ENCODE data around the gene SZT2.
"Not testable (repeated sequence)": the region's sequence is repeated elsewhere in the genome, so short reads cannot be mapped to it uniquely, and the experiment has no call there.

Gene SZT2

DNA sequence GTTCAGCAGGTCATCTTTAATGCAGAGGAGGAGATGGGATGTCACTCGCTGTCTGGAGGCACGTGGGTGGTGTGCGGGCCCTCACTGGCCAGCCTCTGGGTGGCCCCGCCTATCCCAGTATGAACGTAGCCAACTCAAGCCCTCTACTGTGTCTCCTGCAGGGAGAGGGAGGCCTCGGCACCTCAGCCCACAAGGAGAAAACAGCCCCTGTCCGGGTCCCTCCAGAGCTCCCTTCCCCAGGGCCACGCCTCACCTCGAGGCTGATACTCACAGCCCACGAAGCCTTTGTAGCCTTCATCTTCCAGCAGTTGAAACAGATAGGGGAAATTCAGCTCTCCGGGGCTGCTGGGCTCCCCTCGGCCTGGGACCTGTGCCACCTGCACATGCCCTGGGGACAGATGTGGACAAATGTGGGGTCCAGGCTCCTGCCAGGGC is 61.5 kb downstream of the SZT2 start:
- Histone ChIP-seq H3K27me3 (ENCODE audit: control insufficient read depth, insufficient read depth, low read length) (no peaks in the 10 kb centered on the region), H3K36me3 (ENCODE audit: control insufficient read depth, insufficient read depth, low read length) (peaks cover 58% of the 10 kb centered on the region), H3K9ac (ENCODE audit: low read depth, low read length) (no peak overlapping the region), H3K9me3 (ENCODE audit: control insufficient read depth, insufficient read depth, low read length) (no peaks in the 10 kb centered on the region), H3K4me1 (ENCODE audit: control insufficient read depth, insufficient read depth, low read length) (peaks cover 13% of the 10 kb centered on the region), H3K4me3 (ENCODE audit: low read depth, low read length) (no peak overlapping the region), H3K27ac (ENCODE audit: low read depth, low read length) (no peak overlapping the region)

DNA sequence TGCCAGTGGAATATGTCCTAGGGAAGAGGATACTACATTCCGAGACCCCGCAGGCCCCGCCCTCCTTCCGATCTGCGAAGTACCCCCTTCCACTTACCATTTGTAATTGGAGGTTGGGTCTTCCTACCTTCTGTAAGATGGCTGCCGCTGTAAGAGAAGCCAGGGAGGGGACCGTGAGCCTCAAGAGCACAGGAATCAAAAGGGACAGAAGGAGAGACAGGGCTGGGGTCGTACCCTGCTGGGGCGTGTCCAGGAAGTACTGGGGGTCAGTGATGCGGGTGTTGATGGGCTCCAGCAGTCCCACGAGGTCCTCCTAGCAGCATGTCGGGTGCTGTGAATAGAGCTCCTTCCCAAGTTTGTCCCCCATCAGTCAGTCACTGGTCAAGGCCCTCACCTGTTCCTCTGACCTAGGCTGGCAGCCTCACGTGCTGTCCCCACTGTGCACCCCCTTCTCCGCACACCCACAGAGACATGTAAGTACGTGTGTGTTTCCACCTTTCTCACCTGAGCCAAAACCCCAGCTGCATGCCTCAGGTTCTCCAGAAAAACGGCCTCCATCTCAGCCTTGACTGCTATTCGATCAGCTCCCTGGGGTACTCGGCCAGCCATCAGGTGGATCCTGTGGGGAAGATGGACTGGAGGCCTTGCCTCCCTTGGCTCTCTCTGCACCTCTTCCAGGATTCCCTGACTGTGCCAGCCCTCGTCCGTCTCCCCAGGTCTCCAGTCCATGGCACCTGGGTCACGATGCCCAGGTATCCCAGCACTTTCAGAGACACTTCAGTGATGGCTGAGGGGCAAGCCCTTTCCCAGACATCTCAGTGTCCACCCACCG is 62.2 kb downstream of the SZT2 start:
- H3K4me1 ChIP-seq (ENCODE audit: control insufficient read depth, insufficient read depth, low read length): peaks cover 13% of the 10 kb centered on the region
- no peak overlapping the region for H3K27ac ChIP-seq (ENCODE audit: low read depth, low read length)
- no peak overlapping the region for H3K9ac ChIP-seq (ENCODE audit: low read depth, low read length)
- no peak overlapping the region for H3K4me3 ChIP-seq (ENCODE audit: low read depth, low read length)
- peaks cover 50% of the 10 kb centered on the region for H3K36me3 ChIP-seq (ENCODE audit: control insufficient read depth, insufficient read depth, low read length)
- no peaks in the 10 kb centered on the region for H3K27me3 ChIP-seq (ENCODE audit: control insufficient read depth, insufficient read depth, low read length)
- H3K9me3 ChIP-seq (ENCODE audit: control insufficient read depth, insufficient read depth, low read length): no peaks in the 10 kb centered on the region

DNA sequence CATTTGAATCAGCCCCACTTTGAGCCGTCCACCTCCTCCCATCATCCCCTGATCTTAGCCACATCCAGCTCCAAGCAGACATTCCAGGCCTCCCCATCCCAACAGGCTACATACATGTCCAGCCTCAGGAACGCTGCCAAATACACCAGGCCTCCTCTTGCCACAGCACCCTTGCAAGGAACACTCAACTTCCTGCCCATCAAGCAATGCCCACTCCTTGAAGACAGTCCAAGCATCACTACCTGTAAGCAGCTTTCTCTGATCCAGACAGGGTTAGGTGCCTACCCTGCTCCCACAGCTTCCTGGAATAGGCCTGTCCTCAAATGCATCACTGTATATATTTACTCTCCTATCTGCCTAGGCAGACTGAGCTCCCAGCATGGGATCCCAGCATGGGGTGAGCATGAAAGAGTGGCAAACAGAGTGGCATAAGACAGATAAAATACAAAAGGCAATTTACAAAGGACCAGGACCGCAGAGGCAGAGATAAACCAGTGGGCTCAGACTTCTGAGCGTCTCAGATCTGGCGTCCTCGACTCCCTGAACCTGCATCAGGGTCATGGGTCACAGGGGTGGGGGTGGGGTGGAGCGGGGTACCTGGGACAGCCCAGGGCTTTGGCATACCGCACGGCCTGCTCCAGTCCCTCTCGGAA is 63.2 kb downstream of the SZT2 start:
- Histone ChIP-seq H3K4me1 (ENCODE audit: control insufficient read depth, insufficient read depth, low read length) (peaks cover 13% of the 10 kb centered on the region), H3K9me3 (ENCODE audit: control insufficient read depth, insufficient read depth, low read length) (no peaks in the 10 kb centered on the region), H3K36me3 (ENCODE audit: control insufficient read depth, insufficient read depth, low read length) (peaks cover 40% of the 10 kb centered on the region), H3K27me3 (ENCODE audit: control insufficient read depth, insufficient read depth, low read length) (no peaks in the 10 kb centered on the region), H3K9ac (ENCODE audit: low read depth, low read length) (no peak overlapping the region), H3K27ac (ENCODE audit: low read depth, low read length) (peak overlapping the region; percentile 77), H3K4me3 (ENCODE audit: low read depth, low read length) (peak overlapping the region; percentile 70)

DNA sequence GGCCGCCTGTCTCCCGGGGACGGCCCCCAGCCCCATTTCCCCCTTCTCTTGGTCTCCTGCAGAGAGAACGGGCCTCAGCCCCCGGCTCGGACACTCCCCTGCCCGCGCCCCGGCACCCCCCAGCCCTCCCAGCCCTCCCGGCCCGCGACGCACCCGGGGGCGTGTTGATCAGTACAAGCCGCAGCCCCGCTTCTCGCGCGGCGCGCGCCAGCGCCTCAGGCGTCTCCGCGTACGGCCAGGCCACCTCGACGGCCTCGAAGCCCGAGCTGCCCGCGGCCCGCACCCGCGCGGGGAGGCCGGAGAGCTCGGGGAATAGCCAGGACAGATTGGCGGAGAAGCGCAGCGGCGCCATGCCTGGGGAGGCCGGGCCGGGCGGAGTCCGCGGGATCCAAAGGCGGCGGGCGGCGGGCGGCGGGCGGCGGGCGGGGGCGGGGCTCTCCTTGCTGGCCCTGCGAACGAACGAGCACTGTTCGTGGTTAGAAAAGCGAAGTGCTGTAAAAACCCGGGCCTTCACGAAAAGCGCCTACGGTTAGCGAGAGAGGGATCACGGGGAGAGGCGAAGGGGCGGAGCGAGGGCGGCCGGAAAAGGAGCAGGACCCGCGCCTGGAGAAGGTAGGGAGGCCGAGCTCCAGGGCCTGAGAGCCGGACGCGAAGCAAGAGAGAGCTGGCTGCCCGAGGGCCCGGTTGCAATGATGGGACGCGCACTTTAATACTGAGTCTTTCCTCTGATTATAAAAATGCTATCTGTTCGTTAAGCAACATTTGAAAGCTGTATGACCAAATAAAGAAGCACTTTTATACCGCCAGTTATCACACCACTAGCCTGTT is 64.0 kb downstream of the SZT2 start, which contains the start of gene HYI:
HYI (minus strand) TSS at position 490 of the 828 bp plus-strand sequence; CDS start at position 352, 138 bp downstream.
- Histone ChIP-seq H3K36me3 (ENCODE audit: control insufficient read depth, insufficient read depth, low read length) (peaks cover 33% of the 10 kb centered on the region), H3K9ac (ENCODE audit: low read depth, low read length) (peak within 1 kb of the TSS; percentile 55), H3K27ac (ENCODE audit: low read depth, low read length) (peak within 1 kb of the TSS; percentile 77), H3K4me1 (ENCODE audit: control insufficient read depth, insufficient read depth, low read length) (peaks cover 13% of the 10 kb centered on the region), H3K4me3 (ENCODE audit: low read depth, low read length) (peak within 1 kb of the TSS; percentile 70), H3K27me3 (ENCODE audit: control insufficient read depth, insufficient read depth, low read length) (no peaks in the 10 kb centered on the region), H3K9me3 (ENCODE audit: control insufficient read depth, insufficient read depth, low read length) (no peaks in the 10 kb centered on the region)

DNA sequence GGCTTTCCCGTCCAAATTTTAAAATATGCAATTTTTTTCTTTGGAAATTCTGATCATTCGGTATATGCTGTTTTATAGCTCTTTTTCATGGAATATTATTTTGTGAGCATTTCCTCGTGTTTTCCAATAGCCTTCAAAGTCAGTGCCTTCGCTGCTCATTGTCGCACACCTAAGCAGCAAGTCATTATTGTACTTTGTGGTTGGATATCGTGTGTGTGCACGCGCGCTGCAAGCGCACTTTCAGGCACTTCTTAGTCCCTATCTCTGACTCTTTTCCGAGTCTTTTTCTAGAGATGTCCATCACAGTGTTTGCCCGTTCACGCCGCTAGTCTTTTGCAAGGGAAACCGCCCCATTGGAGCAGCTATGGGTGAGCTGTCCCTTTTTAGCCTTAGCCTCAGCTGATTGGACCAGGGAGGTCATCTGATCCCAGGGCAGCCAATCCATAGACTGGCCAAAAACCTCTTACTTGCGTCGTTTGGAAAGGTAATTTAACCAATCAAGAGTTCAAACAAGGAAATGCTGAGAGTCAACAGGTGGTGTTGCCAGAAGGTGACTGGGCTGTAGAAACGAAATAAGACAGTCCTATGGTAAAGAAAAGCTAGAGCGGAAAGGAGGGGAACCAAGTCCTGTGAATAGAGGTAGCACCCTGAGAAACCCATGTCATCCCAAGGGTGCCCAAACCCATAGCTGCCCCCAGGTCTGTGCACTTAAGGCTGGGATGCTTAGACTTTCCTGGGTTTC is 64.7 kb downstream of the SZT2 start:
- Histone ChIP-seq H3K9ac (ENCODE audit: low read depth, low read length) (peak overlapping the region; percentile 41), H3K4me3 (ENCODE audit: low read depth, low read length) (peak overlapping the region; percentile 70), H3K27ac (ENCODE audit: low read depth, low read length) (peak overlapping the region; percentile 77), H3K4me1 (ENCODE audit: control insufficient read depth, insufficient read depth, low read length) (peaks cover 13% of the 10 kb centered on the region), H3K36me3 (ENCODE audit: control insufficient read depth, insufficient read depth, low read length) (peaks cover 26% of the 10 kb centered on the region), H3K27me3 (ENCODE audit: control insufficient read depth, insufficient read depth, low read length) (no peaks in the 10 kb centered on the region), H3K9me3 (ENCODE audit: control insufficient read depth, insufficient read depth, low read length) (no peaks in the 10 kb centered on the region)

DNA sequence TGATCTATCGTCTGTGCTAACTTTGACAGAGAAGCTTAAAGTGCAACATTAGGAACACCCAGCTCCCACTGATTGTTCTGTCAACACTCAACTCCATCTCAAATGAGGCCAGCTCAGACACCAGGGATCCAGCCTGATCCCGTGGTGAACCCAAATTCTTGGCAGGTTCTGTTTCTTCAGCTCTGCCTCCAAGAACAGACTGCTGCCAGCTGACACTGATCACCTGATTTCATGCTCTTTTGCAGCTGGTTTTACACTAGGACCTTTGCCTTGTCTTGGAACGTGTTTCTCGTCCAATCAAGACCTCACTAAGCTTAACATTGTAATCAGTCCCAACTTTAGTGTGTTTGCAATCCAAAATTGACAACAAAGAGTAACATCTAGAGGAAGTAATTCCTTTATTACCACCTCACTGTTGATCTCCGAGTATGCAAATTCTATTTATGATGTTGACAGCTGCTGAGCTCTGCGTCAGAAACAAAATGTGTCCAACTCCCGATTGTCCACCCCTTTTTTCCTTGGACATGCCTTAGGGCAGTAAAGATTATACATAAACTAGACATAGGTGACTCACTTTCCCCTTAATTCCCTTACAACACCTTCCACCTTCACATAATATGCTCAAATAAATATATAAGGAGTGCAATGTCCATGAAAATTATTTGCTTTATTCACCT is 65.7 kb downstream of the SZT2 start:
- H3K4me1 ChIP-seq (ENCODE audit: control insufficient read depth, insufficient read depth, low read length): peaks cover 13% of the 10 kb centered on the region

DNA sequence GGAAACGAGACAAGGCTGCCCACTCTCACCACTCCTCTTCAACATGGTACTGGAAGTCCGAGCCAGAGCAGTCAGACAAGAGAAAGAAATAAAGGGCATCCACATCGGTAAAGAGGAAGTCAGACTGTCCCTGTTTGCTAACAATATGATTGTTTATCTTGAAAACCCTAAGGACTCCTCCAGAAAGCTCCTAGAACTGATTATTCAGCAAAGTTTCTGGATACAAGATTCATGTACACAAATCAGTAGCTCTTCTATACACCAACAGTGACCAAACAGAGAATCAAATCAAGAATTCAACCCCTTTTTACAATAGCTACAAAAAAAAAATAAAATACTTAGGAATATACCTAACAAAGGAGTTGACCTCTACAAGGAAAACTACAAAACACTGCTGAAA is 68.7 kb downstream of the SZT2 start:
- not testable (repeated sequence) for H3K9ac ChIP-seq (ENCODE audit: low read depth, low read length); H3K4me3 ChIP-seq (ENCODE audit: low read depth, low read length); H3K27me3 ChIP-seq (ENCODE audit: control insufficient read depth, insufficient read depth, low read length); H3K27ac ChIP-seq (ENCODE audit: low read depth, low read length); H3K36me3 ChIP-seq (ENCODE audit: control insufficient read depth, insufficient read depth, low read length); H3K9me3 ChIP-seq (ENCODE audit: control insufficient read depth, insufficient read depth, low read length); H3K4me1 ChIP-seq (ENCODE audit: control insufficient read depth, insufficient read depth, low read length)

More for the DNA sequence above, 65.7 kb downstream of the SZT2 start:
- no peak overlapping the region for H3K27ac ChIP-seq (ENCODE audit: low read depth, low read length)
- H3K36me3 ChIP-seq (ENCODE audit: control insufficient read depth, insufficient read depth, low read length): peaks cover 17% of the 10 kb centered on the region
- H3K9ac ChIP-seq (ENCODE audit: low read depth, low read length): no peak overlapping the region
- H3K4me3 ChIP-seq (ENCODE audit: low read depth, low read length): no peak overlapping the region
- H3K9me3 ChIP-seq (ENCODE audit: control insufficient read depth, insufficient read depth, low read length): no peaks in the 10 kb centered on the region
- no peaks in the 10 kb centered on the region for H3K27me3 ChIP-seq (ENCODE audit: control insufficient read depth, insufficient read depth, low read length)

DNA sequence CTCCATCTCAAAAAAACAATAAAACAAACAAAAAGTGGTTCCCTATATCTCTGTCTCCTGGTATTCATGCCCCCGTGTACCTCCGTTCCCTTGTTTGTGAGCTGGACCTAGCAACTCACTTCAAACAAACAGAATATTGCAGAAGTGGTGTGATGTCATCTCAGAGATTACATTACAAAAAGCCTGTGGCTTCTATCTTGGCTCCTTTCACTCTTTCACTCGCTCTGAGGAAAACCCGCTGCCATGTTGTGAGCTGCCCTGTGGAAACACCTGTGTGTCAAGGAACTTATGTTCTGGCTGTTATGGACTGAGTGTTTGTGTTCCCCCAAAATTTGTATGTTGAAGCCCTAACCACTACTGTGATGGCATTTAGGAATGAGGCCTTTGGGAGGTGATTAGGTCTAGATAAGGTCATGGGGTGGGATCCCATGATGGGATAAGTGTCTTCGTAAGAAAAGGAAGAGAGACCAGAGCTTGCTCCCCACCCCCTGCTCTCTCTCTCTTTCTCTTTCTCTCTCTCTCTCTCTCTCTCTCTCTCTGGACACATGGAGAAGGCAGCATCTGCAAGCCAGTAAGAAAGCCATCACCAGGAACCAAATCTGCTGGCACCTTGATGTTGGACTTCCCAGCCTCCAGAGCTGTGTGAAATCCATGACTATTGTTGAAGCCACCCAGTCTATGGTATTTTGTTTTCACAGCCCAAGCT is 71.4 kb downstream of the SZT2 start:
- no peaks in the 10 kb centered on the region for H3K36me3 ChIP-seq (ENCODE audit: control insufficient read depth, insufficient read depth, low read length)
- no peaks in the 10 kb centered on the region for H3K27me3 ChIP-seq (ENCODE audit: control insufficient read depth, insufficient read depth, low read length)
- H3K27ac ChIP-seq (ENCODE audit: low read depth, low read length): no peak overlapping the region
- H3K4me3 ChIP-seq (ENCODE audit: low read depth, low read length): no peak overlapping the region
- H3K9ac ChIP-seq (ENCODE audit: low read depth, low read length): no peak overlapping the region
- no peaks in the 10 kb centered on the region for H3K9me3 ChIP-seq (ENCODE audit: control insufficient read depth, insufficient read depth, low read length)
- no peaks in the 10 kb centered on the region for H3K4me1 ChIP-seq (ENCODE audit: control insufficient read depth, insufficient read depth, low read length)

DNA sequence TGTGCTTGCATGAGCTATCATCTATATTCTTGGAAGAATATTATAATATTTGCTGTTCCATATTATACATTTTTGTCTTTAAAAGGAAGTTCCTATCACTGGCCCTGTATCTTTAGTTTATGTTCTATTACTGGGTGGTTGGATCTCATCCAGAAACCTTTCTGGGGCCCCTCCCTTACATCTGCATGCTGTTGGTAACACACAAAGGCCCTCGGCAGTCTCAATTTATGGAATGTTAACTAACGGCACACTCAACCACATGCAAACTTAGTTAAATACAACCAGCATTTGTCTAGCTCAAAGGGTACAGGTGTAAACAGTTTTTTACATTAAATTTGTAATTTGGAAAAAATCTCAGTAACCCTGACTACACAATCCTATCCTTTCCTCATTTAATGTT is 73.8 kb downstream of the SZT2 start:
- Histone ChIP-seq H3K27ac (ENCODE audit: low read depth, low read length) (no peak overlapping the region), H3K4me1 (ENCODE audit: control insufficient read depth, insufficient read depth, low read length) (no peaks in the 10 kb centered on the region), H3K27me3 (ENCODE audit: control insufficient read depth, insufficient read depth, low read length) (no peaks in the 10 kb centered on the region), H3K9ac (ENCODE audit: low read depth, low read length) (no peak overlapping the region), H3K4me3 (ENCODE audit: low read depth, low read length) (no peak overlapping the region), H3K36me3 (ENCODE audit: control insufficient read depth, insufficient read depth, low read length) (no peaks in the 10 kb centered on the region), H3K9me3 (ENCODE audit: control insufficient read depth, insufficient read depth, low read length) (no peaks in the 10 kb centered on the region)
